ENCODE measurements around the gene KIF3A.

KIF3A gene

GRCh38 chr5:132736853-132737833 is at the start of gene KIF3A:
Gene KIF3A, minus strand, starts transcription at chr5:132737546. Its CDS starts 127 bp downstream, at chr5:132737419.
- DNase-seq (ENCODE audit: low read depth in 2 of 2), result peak; percentile 82 to 83

- no peak for DNase-seq (ENCODE audit: low read depth in 2 of 2)
Measured at GRCh38 chr5:132787076-132787475, 49.7 kb upstream of the KIF3A start.

GRCh38 chr5:132785864-132786263 is 48.5 kb upstream of the KIF3A start:
- no peak for DNase-seq (ENCODE audit: low read depth in 2 of 2)

GRCh38 chr5:132785365-132785764 is 48.0 kb upstream of the KIF3A start:
- DNase-seq (ENCODE audit: low read depth in 2 of 2), result no peak

- no peak for DNase-seq (ENCODE audit: low read depth in 2 of 2)
Measured at GRCh38 chr5:132782101-132782500, 44.8 kb upstream of the KIF3A start.

- DNase-seq (ENCODE audit: low read depth in 2 of 2), result no peak
Measured at GRCh38 chr5:132781029-132781428, 43.7 kb upstream of the KIF3A start.

- no peak for DNase-seq (ENCODE audit: low read depth in 2 of 2)
Measured at GRCh38 chr5:132780577-132780976, 43.2 kb upstream of the KIF3A start.

GRCh38 chr5:132779961-132780360 is 42.6 kb upstream of the KIF3A start:
- DNase-seq (ENCODE audit: low read depth in 2 of 2), result no peak

- DNase-seq (ENCODE audit: low read depth in 2 of 2), result no peak
Measured at GRCh38 chr5:132778856-132779255, 41.5 kb upstream of the KIF3A start.

GRCh38 chr5:132778129-132778528 is 40.8 kb upstream of the KIF3A start:
- DNase-seq (ENCODE audit: low read depth in 2 of 2), result no peak

- no peak for DNase-seq (ENCODE audit: low read depth in 2 of 2)
Measured at GRCh38 chr5:132777209-132778069, 40.1 kb upstream of the KIF3A start, which contains the start of gene SEPTIN8. Gene SEPTIN8, minus strand, starts transcription at chr5:132777239. Its CDS starts 102 bp downstream, at chr5:132777137.

GRCh38 chr5:132776938-132777208 is 39.5 kb upstream of the KIF3A start:
- no peak for DNase-seq (ENCODE audit: low read depth in 2 of 2)

- no peak for DNase-seq (ENCODE audit: low read depth in 2 of 2)
Measured at GRCh38 chr5:132776131-132776937, 39.0 kb upstream of the KIF3A start.

GRCh38 chr5:132775476-132775961 is 38.2 kb upstream of the KIF3A start:
- DNase-seq (ENCODE audit: low read depth in 2 of 2), result no peak

GRCh38 chr5:132774896-132775295 is 37.5 kb upstream of the KIF3A start:
- no peak for DNase-seq (ENCODE audit: low read depth in 2 of 2)

GRCh38 chr5:132774406-132774805 is 37.1 kb upstream of the KIF3A start:
- no peak for DNase-seq (ENCODE audit: low read depth in 2 of 2)

GRCh38 chr5:132773601-132774355 is 36.4 kb upstream of the KIF3A start:
- DNase-seq (ENCODE audit: low read depth in 2 of 2), result no peak

- DNase-seq (ENCODE audit: low read depth in 2 of 2), result no peak
Measured at GRCh38 chr5:132773114-132773513, 35.8 kb upstream of the KIF3A start.

- no peak for DNase-seq (ENCODE audit: low read depth in 2 of 2)
Measured at GRCh38 chr5:132772291-132773070, 35.1 kb upstream of the KIF3A start.

- no peak for DNase-seq (ENCODE audit: low read depth in 2 of 2)
Measured at GRCh38 chr5:132771503-132771998, 34.2 kb upstream of the KIF3A start.
